VCaP (cell line): ENCODE data around the gene GARIN5A.

Source experiments
- H3K27ac ChIP-seq: fragments of 450-650 bp; 2 replicates; pipeline ENCODE4 v1.5.1; 2017
- CTCF ChIP-seq: fragments of 450-650 bp; conservative IDR thresholded peaks from 2 replicates; pipeline ENCODE4 v1.5.1; 2017; ENCODE audit warnings: mild to moderate bottlenecking, moderate library complexity

The GARIN5A gene

DNA sequence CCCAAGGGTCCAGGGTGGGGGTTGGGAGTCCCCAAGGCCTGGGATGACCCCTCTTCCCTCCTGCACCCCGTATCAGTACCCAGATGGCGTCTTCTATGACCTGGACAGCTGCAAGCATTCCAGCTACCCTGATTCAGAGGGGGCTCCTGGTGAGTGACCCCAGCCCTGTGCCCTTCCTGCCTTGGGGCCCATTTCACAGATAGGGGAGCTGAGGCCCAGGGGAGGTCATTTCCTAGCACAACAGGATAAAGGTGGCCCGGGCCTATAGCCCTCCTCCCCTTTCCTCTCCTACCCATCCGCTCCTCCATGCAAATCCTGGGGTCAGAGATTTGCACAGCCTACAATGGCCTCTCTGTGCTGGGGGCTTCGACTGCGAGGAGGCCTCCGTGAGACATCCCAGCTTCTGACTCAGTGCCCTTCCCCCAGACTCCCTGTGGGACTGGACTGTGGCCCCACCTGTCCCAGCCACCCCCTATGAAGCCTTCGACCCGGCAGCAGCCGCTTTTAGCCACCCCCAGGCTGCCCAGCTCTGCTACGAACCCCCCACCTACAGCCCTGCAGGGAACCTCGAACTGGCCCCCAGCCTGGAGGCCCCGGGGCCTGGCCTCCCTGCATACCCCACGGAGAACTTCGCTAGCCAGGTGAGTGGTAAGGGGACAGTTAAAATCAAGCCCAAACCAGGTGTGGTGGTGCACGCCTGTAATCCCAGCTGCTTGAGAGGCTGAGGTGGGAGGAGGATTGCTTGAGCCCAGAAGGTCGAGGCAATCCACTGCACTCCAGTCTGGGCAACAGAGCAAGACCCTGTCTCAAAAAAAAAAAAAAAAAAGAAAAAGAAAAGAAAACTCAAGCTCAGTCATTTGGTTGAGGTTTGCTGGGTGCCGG is 54.0 kb downstream of the GARIN5A start:
- H3K27ac ChIP-seq, result no peak overlapping the region

DNA sequence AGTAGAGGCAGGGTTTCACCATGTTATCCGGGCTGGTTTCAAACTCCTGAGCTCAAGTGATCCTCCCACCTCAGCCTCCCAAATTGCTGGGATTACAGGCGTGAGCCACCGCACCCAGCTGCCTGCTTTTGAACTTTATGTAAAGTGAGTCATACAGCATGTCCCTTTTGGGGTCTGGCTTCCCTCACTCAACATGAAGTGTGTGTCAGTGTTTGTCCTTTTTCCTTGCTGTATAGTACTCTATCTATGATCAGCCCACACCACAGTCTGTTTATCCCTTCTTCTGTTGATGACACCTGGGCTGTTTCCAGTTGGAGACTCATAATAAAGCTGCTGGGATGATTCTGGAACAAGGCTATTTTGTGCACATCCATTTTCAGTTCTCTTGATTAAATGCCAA is 55.8 kb downstream of the GARIN5A start:
- no peak for TF ChIP-seq CTCF
- no peak overlapping the region for H3K27ac ChIP-seq

More for the DNA sequence above, 54.0 kb downstream of the GARIN5A start:
- no peak for TF ChIP-seq CTCF

DNA sequence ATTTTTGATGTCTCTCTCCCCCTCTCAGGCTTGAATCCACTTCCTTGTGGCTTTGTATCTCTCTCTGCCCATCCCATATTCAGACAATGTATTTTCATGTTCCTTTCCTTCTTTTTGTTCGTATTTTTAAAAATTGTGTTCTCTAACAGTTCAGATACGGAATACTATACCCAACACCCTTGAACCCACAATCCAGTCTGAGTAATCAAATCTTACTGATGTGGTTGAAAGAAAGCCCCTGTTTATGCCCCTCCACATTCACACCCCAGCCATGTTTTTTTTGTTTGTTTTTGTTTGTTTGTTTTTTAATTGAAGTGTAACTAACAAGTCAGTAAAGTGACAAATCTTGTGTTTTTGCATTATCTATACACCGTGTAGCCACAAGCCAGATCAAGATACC is 56.5 kb downstream of the GARIN5A start:
- no peak for TF ChIP-seq CTCF
- no peak overlapping the region for H3K27ac ChIP-seq

DNA sequence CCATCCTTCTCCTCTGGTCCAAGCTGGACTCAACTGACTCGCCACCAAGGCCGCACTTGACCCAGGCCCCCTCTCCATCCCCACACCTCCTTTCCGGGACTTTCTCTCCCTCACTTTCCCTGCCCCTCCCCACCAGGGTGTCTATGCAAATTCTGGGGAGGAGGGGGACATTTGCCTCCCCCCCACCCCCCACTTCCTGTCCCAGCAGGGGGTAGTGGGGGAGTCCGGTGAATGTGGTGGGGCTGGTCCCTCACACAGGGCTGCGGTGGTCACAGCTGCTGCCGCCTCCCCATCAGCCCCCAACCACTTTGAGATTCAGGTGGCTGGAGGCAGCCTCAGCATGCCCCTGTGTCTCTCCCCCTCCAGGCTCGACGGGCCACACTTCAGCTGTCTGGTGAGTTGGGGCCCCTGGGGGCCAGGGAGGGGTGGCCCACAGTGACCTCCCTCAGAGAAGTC is 57.0 kb downstream of the GARIN5A start:
- no peak for TF ChIP-seq CTCF
- no peak overlapping the region for H3K27ac ChIP-seq

DNA sequence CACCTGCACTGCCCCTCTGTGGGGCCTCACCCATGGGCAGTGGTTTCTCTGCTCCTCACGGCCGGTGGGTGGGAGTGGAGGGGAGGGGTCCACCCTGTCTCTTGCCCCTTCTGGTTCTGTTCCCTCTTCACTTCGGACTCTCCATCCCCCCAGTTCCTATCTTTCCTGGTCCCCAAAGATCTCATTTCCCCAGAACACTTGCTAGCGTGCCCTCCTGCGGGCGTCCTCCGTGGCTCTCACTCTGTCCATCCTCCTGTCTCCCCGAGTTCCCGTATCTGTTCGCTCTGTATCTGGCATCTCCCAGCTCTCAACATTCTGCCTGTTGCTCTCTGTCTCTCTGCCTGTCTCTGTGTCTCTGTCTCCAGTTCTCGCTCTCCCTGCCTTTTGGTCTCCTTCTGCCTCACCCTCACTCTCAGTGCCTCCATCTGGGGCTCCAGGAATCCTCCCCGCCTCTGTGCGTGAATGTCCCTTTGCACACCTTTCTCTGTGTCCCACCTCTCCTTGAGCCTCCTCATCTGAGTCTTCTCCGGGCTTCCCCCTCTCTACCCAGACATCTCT is 57.5 kb downstream of the GARIN5A start:
- H3K27ac ChIP-seq, result no peak overlapping the region

DNA sequence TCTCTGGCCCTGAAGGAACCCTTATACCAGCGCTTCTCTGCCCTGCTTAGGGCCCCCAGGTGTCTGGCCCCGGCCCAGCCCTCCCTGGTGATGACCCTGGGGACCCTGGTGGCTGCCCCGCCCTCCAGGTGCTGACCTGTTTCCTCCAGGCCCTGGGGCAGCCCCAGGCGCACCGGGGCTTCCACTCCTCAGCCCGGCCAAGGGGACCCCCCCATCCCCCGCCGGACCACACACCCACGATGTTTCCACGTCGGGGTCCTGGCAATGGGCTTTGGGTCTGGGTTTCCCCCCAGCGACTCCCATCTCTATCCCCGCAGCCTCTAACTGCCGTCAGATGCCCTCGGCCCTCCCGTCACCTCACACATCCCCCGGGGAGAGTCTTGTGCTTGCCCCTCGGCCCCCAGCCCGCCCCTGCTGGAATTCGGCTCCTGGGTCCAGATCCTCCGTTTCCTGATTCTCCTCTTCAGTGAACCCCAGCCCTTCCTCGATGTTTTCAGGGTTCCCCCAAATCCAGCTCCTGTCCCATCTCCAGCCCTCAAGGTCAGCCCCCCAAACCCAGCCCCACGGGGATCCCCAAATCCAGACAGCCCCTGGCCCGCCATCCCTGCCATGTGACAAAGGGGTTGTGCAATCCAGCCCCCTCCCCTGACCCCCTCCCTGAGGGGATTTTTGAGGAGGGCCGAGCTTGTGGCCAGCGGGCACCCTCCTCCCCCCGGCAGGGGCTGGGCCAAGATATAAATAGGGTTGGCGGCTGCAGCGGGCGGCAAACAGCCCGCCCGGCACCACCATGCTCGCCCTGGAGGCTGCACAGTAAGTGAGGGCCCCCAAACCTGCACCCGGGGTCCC is 58.2 kb downstream of the GARIN5A start, which contains the start of gene SPIB:
TSS of gene SPIB (plus strand) at position 763 of the 846 bp plus-strand sequence. CDS start at position 788, 25 bp downstream.
- no peak within 1 kb of the TSS for H3K27ac ChIP-seq
- TF ChIP-seq CTCF, result no peak

More for the DNA sequence above, 57.5 kb downstream of the GARIN5A start:
- TF ChIP-seq CTCF, result no peak
